ENCODE measurements around the gene CCDC71L.

The CCDC71L gene

GRCh38 chr7:106612432-106612831 lies 48.5 kb downstream of the CCDC71L start:
- no peak overlapping the region for H3K4me3 ChIP-seq (ENCODE audit: low read length)
- peaks cover 5% of the 10 kb centered on the region; the same call in 1 of the 2 replicates for H3K9me3 ChIP-seq (ENCODE audit: insufficient read depth, low read depth, low read length)
- no peak overlapping the region for H3K9ac ChIP-seq (ENCODE audit: low read depth, low read length)
- H3K27me3 ChIP-seq (ENCODE audit: insufficient read depth, low read length) = no peaks in the 10 kb centered on the region
- H3K36me3 ChIP-seq (ENCODE audit: insufficient read depth, low read length) = no peaks in the 10 kb centered on the region
- H3K27ac ChIP-seq (ENCODE audit: low read depth, low read length) = no peak overlapping the region
- H3K4me1 ChIP-seq (ENCODE audit: insufficient read depth, low read length) = no peaks in the 10 kb centered on the region
- 93% methylated on average over 1 of the region's 1 CpG for WGBS

GRCh38 chr7:106611911-106612310 lies 49.0 kb downstream of the CCDC71L start:
- H3K4me1 ChIP-seq (ENCODE audit: insufficient read depth, low read length) = no peaks in the 10 kb centered on the region
- H3K9me3 ChIP-seq (ENCODE audit: insufficient read depth, low read depth, low read length) = peaks cover 5% of the 10 kb centered on the region; the same call in 1 of the 2 replicates

GRCh38 chr7:106610996-106611886 lies 49.7 kb downstream of the CCDC71L start:
- Histone ChIP-seq H3K27ac (ENCODE audit: low read depth, low read length) (no peak overlapping the region), H3K9ac (ENCODE audit: low read depth, low read length) (no peak overlapping the region), H3K4me3 (ENCODE audit: low read length) (no peak overlapping the region), H3K36me3 (ENCODE audit: insufficient read depth, low read length) (no peaks in the 10 kb centered on the region), H3K27me3 (ENCODE audit: insufficient read depth, low read length) (no peaks in the 10 kb centered on the region), H3K4me1 (ENCODE audit: insufficient read depth, low read length) (no peaks in the 10 kb centered on the region), H3K9me3 (ENCODE audit: insufficient read depth, low read depth, low read length) (peaks cover 5% of the 10 kb centered on the region; the same call in 1 of the 2 replicates)
- WGBS = 93% methylated on average over 6 of the region's 6 CpGs

More at GRCh38 chr7:106611911-106612310, 49.0 kb downstream of the CCDC71L start:
- 86% methylated on average over 3 of the region's 3 CpGs for WGBS
- Histone ChIP-seq H3K4me3 (ENCODE audit: low read length) (no peak overlapping the region), H3K27ac (ENCODE audit: low read depth, low read length) (no peak overlapping the region), H3K36me3 (ENCODE audit: insufficient read depth, low read length) (no peaks in the 10 kb centered on the region), H3K27me3 (ENCODE audit: insufficient read depth, low read length) (no peaks in the 10 kb centered on the region), H3K9ac (ENCODE audit: low read depth, low read length) (no peak overlapping the region)

- Histone ChIP-seq H3K9ac (ENCODE audit: low read depth, low read length) (no peak overlapping the region), H3K27ac (ENCODE audit: low read depth, low read length) (no peak overlapping the region), H3K4me3 (ENCODE audit: low read length) (no peak overlapping the region), H3K9me3 (ENCODE audit: insufficient read depth, low read depth, low read length) (peaks cover 5% of the 10 kb centered on the region; the same call in 1 of the 2 replicates), H3K4me1 (ENCODE audit: insufficient read depth, low read length) (no peaks in the 10 kb centered on the region), H3K36me3 (ENCODE audit: insufficient read depth, low read length) (no peaks in the 10 kb centered on the region), H3K27me3 (ENCODE audit: insufficient read depth, low read length) (no peaks in the 10 kb centered on the region)
- 96% methylated on average over 4 of the region's 5 CpGs for WGBS
Observed at GRCh38 chr7:106609416-106609815, 51.5 kb downstream of the CCDC71L start.

GRCh38 chr7:106608661-106609060 lies 52.3 kb downstream of the CCDC71L start:
- no peaks in the 10 kb centered on the region for H3K36me3 ChIP-seq (ENCODE audit: insufficient read depth, low read length)
- no peaks in the 10 kb centered on the region for H3K27me3 ChIP-seq (ENCODE audit: insufficient read depth, low read length)
- H3K4me3 ChIP-seq (ENCODE audit: low read length) = no peak overlapping the region
- 90% methylated on average over 1 of the region's 1 CpG for WGBS
- H3K9me3 ChIP-seq (ENCODE audit: insufficient read depth, low read depth, low read length) = peaks cover 5% of the 10 kb centered on the region; the same call in 1 of the 2 replicates
- no peak overlapping the region for H3K9ac ChIP-seq (ENCODE audit: low read depth, low read length)
- no peaks in the 10 kb centered on the region for H3K4me1 ChIP-seq (ENCODE audit: insufficient read depth, low read length)
- H3K27ac ChIP-seq (ENCODE audit: low read depth, low read length) = no peak overlapping the region

All from HUES64 (cell line).